ENCODE measurements around the gene ABCC8.

DNA sequence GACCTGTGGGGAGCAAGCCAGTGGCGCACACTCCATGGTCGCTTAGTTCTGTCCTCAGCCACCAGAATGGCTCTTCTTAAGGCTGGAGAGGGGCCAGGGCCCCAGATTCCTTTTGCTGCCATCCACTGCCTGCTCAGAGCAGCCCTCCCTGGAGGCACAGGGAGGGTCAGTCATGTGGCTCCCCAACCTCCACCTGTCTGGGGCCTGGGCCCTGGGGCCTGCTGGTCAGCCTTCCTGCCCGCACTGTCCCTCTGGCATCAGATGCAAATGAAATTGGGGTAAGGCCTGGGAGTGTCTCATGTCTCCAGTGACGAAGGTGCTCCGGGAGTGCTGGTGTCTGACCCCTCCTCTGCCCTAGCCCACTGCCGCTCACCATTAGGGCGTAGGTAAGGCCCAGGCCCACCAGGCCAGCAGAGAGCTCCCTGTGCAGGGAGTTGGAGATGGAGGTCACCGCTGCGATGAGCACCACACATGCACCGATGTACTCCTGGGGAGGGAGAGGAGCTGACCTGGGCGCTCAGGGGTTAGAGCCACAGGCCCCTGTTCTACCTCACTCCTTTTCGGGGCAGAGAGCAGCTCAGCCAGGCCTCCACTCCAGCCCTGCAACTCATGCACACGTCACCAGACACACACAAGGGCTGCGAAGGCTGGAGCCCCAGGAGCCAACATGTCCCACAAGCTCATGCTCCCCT, 79.2 kb downstream of the ABCC8 start:
- no peak for TF ChIP-seq POLR2AphosphoS5 (IDR thresholded peaks at IDR 0.05; ENCODE audit: low read length)
- no peak for TF ChIP-seq ASH2L (IDR thresholded peaks at IDR 0.05; ENCODE audit: borderline replicate concordance, low read depth)
- TF ChIP-seq YY1 (IDR thresholded peaks at IDR 0.05; ENCODE audit: low read depth, low read length), result no peak
- no peak for TF ChIP-seq CREB1 (IDR thresholded peaks at IDR 0.05; ENCODE audit: low read depth)
- no peak for TF ChIP-seq RAD21 (IDR thresholded peaks at IDR 0.05; ENCODE audit: insufficient read depth, low read depth, low read length)
- TF ChIP-seq CTCF (IDR thresholded peaks at IDR 0.05 in 2 of 3, conservative IDR thresholded peaks at IDR 0.05 in 1 of 3; ENCODE audit: control insufficient read depth in 2 of 3, extremely low read depth in 1 of 3, insufficient read depth in 1 of 3, low read depth in 3 of 3, low read length in 3 of 3), result no peak
- TF ChIP-seq CREM (IDR thresholded peaks at IDR 0.05; ENCODE audit: low read depth), result no peak
- TF ChIP-seq POLR2A (IDR thresholded peaks at IDR 0.05; ENCODE audit: low read depth, low read length), result no peak
- TF ChIP-seq HCFC1 (IDR thresholded peaks at IDR 0.05; ENCODE audit: low read length), result no peak
- TF ChIP-seq, protein P1, sequence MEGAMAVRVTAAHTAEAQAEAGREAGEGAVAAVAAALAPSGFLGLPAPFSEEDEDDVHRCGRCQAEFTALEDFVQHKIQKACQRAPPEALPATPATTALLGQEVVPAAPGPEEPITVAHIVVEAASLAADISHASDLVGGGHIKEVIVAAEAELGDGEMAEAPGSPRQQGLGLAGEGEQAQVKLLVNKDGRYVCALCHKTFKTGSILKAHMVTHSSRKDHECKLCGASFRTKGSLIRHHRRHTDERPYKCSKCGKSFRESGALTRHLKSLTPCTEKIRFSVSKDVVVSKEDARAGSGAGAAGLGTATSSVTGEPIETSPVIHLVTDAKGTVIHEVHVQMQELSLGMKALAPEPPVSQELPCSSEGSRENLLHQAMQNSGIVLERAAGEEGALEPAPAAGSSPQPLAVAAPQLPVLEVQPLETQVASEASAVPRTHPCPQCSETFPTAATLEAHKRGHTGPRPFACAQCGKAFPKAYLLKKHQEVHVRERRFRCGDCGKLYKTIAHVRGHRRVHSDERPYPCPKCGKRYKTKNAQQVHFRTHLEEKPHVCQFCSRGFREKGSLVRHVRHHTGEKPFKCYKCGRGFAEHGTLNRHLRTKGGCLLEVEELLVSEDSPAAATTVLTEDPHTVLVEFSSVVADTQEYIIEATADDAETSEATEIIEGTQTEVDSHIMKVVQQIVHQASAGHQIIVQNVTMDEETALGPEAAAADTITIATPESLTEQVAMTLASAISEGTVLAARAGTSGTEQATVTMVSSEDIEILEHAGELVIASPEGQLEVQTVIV (IDR thresholded peaks at IDR 0.05; ENCODE audit: borderline replicate concordance, partially characterized antibody), result no peak
